SK-N-MC (cell line): Measurements from ENCODE around the gene PTGR3.

Source experiments
- EZH2 ChIP-seq: fragments of 200-600 bp; sonication (generic); IDR thresholded peaks from one replicate; pipeline ENCODE4 v1.6.1; 2017; ENCODE audit warnings: antibody characterized with exemption
- FOXP2 ChIP-seq: optimal IDR thresholded peaks from 2 replicates; pipeline ENCODE3; 2011; ENCODE audit warnings: mild to moderate bottlenecking, moderate library complexity; ENCODE audit not compliant: insufficient read depth; ENCODE audit errors: extremely low read length, control extremely low read depth
- POLR2AphosphoS5 ChIP-seq: IDR thresholded peaks from 2 replicates; pipeline ENCODE4 v1.6.1; 2012; ENCODE audit warnings: mild to moderate bottlenecking, low read depth, low read length, borderline replicate concordance

DNA sequence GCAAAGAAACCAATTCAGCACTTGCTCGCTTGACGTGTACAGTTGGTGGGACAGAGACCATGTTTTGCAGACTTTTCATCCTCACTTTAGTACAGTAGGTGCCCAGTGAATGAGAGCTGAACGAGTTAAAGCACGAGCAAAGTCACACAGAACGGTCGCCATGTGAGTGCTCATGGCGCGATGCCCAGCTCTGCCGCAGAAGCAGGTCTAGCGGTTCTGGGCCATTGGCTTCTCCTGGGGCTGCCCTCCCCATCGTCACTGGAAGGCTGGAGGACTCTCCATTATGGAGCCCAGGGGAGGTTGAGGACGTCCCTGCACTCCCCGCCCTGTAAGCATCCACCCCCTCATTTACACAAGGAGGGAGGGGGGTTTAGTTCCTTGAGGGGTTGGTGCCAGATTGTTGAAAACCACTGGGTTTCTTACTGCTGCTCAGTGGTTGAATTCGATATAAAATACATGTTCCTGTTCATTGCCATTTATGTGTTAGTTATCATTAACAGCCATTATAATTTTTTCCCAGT lies 24.9 kb downstream of the PTGR3 start:
- TF ChIP-seq POLR2AphosphoS5 (no peak), EZH2 (no peak), FOXP2 (no peak)
